BJ (cell line): ENCODE measurements around the gene NKD2. TPM values are rescaled to one million over a fixed set of nuclear protein-coding genes. Genes with fewer than 3 reads are reported as not detected.

Experiments used
- CTCF ChIA-PET: fragments of 350-600 bp; formaldehyde crosslinking; extraction: SDS; loops from one replicate; lab custom pipeline; 2021; ENCODE audit warnings: antibody characterized with exemption, inconsistent platforms; lab: Yijun Ruan, JAX
- POLR2A ChIA-PET: fragments of 300-600 bp; sonication (Branson Sonifier 250); formaldehyde crosslinking; extraction: SDS; loops from one replicate; lab custom pipeline; 2021; ENCODE audit warnings: antibody characterized with exemption; lab: Charles Lee
- DNase-seq: peaks from one replicate; pipeline ENCODE4 v3.0.0-alpha.2; 2011; ENCODE audit warnings: low read depth
- H3K27me3 ChIP-seq: 2 replicates; pipeline ENCODE4 v1.6.0; 2011; ENCODE audit warnings: low read length; ENCODE audit not compliant: control insufficient read depth, insufficient read depth
- H3K36me3 ChIP-seq: 2 replicates; pipeline ENCODE4 v1.5.1; 2011; ENCODE audit warnings: low read length; ENCODE audit not compliant: control insufficient read depth, insufficient read depth
- H3K4me3 ChIP-seq: 2 replicates; pipeline ENCODE4 v1.5.1; 2011; ENCODE audit warnings: low read depth, mild to moderate bottlenecking, control low read depth, low read length
- CTCF ChIP-seq: IDR thresholded peaks from 2 replicates; pipeline ENCODE4 v1.5.1; 2011; ENCODE audit warnings: low read depth, mild to moderate bottlenecking, control low read depth, inconsistent platforms, low read length, moderate library complexity; ENCODE audit not compliant: insufficient read depth
- polyA plus RNA-seq: library from polyadenylated mRNA; depleted of rRNA; stranded (reverse); fragments of >200 nt; gene quantifications from 2 replicates; pipeline ENCODE4 v1.2.3, GENCODE V29; 2011

NKD2 gene
- polyA plus RNA-seq, 1 experiment = not detected

GRCh38 chr5:1075555-1075881 lies 66.9 kb downstream of the NKD2 start:
- no peak for TF ChIP-seq CTCF
- POLR2A ChIA-PET = no interaction called here
- CTCF ChIA-PET = no interaction called here
- no peak overlapping the region for H3K4me3 ChIP-seq
- peaks cover 2% of the 10 kb centered on the region for H3K36me3 ChIP-seq
- no peak for DNase-seq
- no peaks in the 10 kb centered on the region for H3K27me3 ChIP-seq

GRCh38 chr5:1075931-1076330 lies 67.3 kb downstream of the NKD2 start:
- Histone ChIP-seq H3K36me3 (peaks cover 2% of the 10 kb centered on the region), H3K27me3 (no peaks in the 10 kb centered on the region), H3K4me3 (no peak overlapping the region)
- ChIA-PET CTCF (no interaction called here), POLR2A (no interaction called here)
- TF ChIP-seq CTCF = no peak
- DNase-seq = no peak

- Histone ChIP-seq H3K4me3 (no peak overlapping the region), H3K27me3 (no peaks in the 10 kb centered on the region), H3K36me3 (peaks cover 2% of the 10 kb centered on the region)
- CTCF ChIA-PET = no interaction called here
- no peak for TF ChIP-seq CTCF
- POLR2A ChIA-PET = no interaction called here
- DNase-seq = no peak
Observed at GRCh38 chr5:1076406-1076805, 67.8 kb downstream of the NKD2 start.

- no peak for DNase-seq
- H3K4me3 ChIP-seq = no peak overlapping the region
- peaks cover 2% of the 10 kb centered on the region for H3K36me3 ChIP-seq
- no peaks in the 10 kb centered on the region for H3K27me3 ChIP-seq
- ChIA-PET CTCF (no interaction called here), POLR2A (no interaction called here)
- TF ChIP-seq CTCF = no peak
Observed at GRCh38 chr5:1077026-1077425, 68.4 kb downstream of the NKD2 start.

- Histone ChIP-seq H3K36me3 (peaks cover 2% of the 10 kb centered on the region), H3K27me3 (no peaks in the 10 kb centered on the region), H3K4me3 (no peak overlapping the region)
- POLR2A ChIA-PET = no interaction called here
- DNase-seq = no peak
- no peak for TF ChIP-seq CTCF
- CTCF ChIA-PET = no interaction called here
Observed at GRCh38 chr5:1077491-1078020, 69.0 kb downstream of the NKD2 start.
